GM12878 (cell line): ENCODE results near the gene NIP7. TPM values are rescaled to one million over a fixed set of nuclear protein-coding genes. Genes with fewer than 3 reads are reported as not detected.

ENCODE experiments used
- ATAC-seq: fragments of 200-7000 bp; cut with Tn5 transposase; 3 replicates; pipeline ENCODE4 v1.9.1; 2020; ENCODE audit warnings: mild to moderate bottlenecking, moderate library complexity
- BruUV-seq: library from RNA; stranded (reverse); fragments of 400-500 nt; replicated peaks from 2 replicates; lab custom pipeline; 2021; lab: Mats Ljungman, UMichigan
- CTCF ChIA-PET: fragments of 300-600 bp; sonication (Branson Sonifier 250); formaldehyde crosslinking; extraction: SDS; loops from one replicate; lab custom pipeline; 2021; ENCODE audit warnings: inconsistent platforms; lab: Yijun Ruan, JAX
- POLR2A ChIA-PET: fragments of 350-600 bp; formaldehyde crosslinking; extraction: SDS; loops from one replicate; lab custom pipeline; 2021; ENCODE audit warnings: inconsistent platforms; lab: Charles Lee
- RAD21 ChIA-PET: fragments of 300-600 bp; sonication (Branson Sonifier 250); formaldehyde crosslinking; loops from one replicate; lab custom pipeline; 2023; ENCODE audit warnings: antibody characterized with exemption; ENCODE audit not compliant: unreplicated experiment; lab: Charles Lee
- SMC1A ChIA-PET: fragments of 300-600 bp; sonication (Branson Sonifier 250); formaldehyde crosslinking; loops from one replicate; lab custom pipeline; 2023; ENCODE audit not compliant: unreplicated experiment, uncharacterized antibody; lab: Charles Lee
- DNase-seq: peaks from one replicate; pipeline ENCODE4 v3.0.0-alpha.2; 2011; ENCODE audit warnings: low read depth, low spot score
- FAIRE-seq: peaks from 3 replicates; lab custom pipeline; 2011; peaks lifted over from hg19 to GRCh38; lab: Jason Lieb, UNC
- H2AFZ ChIP-seq: 2 replicates; pipeline ENCODE4 v1.6.0; 2011; ENCODE audit warnings: low read depth, low read length, control low read depth; ENCODE audit not compliant: control insufficient read depth
- H3K27ac ChIP-seq: 2 replicates; pipeline ENCODE4 v1.5.1; 2011; ENCODE audit warnings: control low read depth; ENCODE audit not compliant: control insufficient read depth, insufficient read depth
- H3K27me3 ChIP-seq, 2 experiments: replicated peaks in 1 of 2; 2 replicates each; pipeline versions ENCODE4 v1.6.0 to v1.6.1; 2011; ENCODE audit warnings: low read length in 1 of 2; ENCODE audit not compliant: control insufficient read depth in 2 of 2, insufficient read depth in 2 of 2
- H3K36me3 ChIP-seq, 2 experiments: 2 replicates each; pipeline ENCODE4 v1.5.1; 2011; ENCODE audit warnings: low read length in 1 of 2; ENCODE audit not compliant: control insufficient read depth in 2 of 2, insufficient read depth in 2 of 2
- H3K4me1 ChIP-seq: 2 replicates; pipeline ENCODE4 v1.6.1; 2011; ENCODE audit warnings: mild to moderate bottlenecking, low read length, moderate library complexity, mixed read lengths; ENCODE audit not compliant: control insufficient read depth, insufficient read depth
- H3K4me2 ChIP-seq: 2 replicates; pipeline ENCODE4 v1.6.0; 2011; ENCODE audit warnings: control low read depth; ENCODE audit not compliant: control insufficient read depth, insufficient read depth
- H3K4me3 ChIP-seq: fragments of 200-600 bp; sonication (generic); 2 replicates; pipeline ENCODE4 v1.5.1; 2016
- H3K79me2 ChIP-seq: 2 replicates; pipeline ENCODE4 v1.6.0; 2011; ENCODE audit warnings: low read length; ENCODE audit not compliant: control insufficient read depth, insufficient read depth
- H3K9ac ChIP-seq: 2 replicates; pipeline ENCODE4 v1.8.0; 2011; ENCODE audit warnings: low read length, control low read depth, mixed read lengths; ENCODE audit not compliant: control insufficient read depth, insufficient read depth
- H3K9me3 ChIP-seq: replicated peaks from 3 replicates; pipeline ENCODE4 v1.5.1; 2011; ENCODE audit warnings: mild to moderate bottlenecking, low read length; ENCODE audit not compliant: control insufficient read depth, insufficient read depth
- H4K20me1 ChIP-seq: 2 replicates; pipeline ENCODE4 v1.6.0; 2011; ENCODE audit not compliant: control insufficient read depth, insufficient read depth
- BCL3 ChIP-seq: IDR thresholded peaks from 2 replicates; pipeline ENCODE4 v1.6.1; 2011; ENCODE audit warnings: borderline replicate concordance, low read depth, mild to moderate bottlenecking, moderate library complexity, low read length; ENCODE audit not compliant: insufficient read depth, poor library complexity, severe bottlenecking
- CTCF ChIP-seq, 3 experiments: IDR thresholded peaks in 2 of 3; conservative IDR thresholded peaks in 1 of 3; 2 replicates each; pipeline ENCODE4 v1.5.1; 2011; ENCODE audit warnings: low read depth in 3 of 3, low read length in 3 of 3, mild to moderate bottlenecking in 3 of 3, control low read depth in 2 of 3, moderate library complexity in 2 of 3, inconsistent platforms in 1 of 3, mixed read lengths in 1 of 3; ENCODE audit not compliant: control insufficient read depth in 2 of 3, insufficient read depth in 1 of 3; ENCODE audit errors: extremely low read depth in 1 of 3
- SIN3A ChIP-seq: IDR thresholded peaks from 2 replicates; pipeline ENCODE4 v1.6.1; 2012; ENCODE audit warnings: low read depth, low read length, improper control_type of control experiment
- WGBS: methylation state at CpG from one replicate; pipeline ENCODE4 v1.1.6; 2016; ENCODE audit warnings: low lambda C conversion rate; ENCODE audit not compliant: insufficient replicate concordance, insufficient coverage; ENCODE audit errors: missing lambda C conversion rate; 5-methylcytosine and 5-hydroxymethylcytosine counted together
- in situ Hi-C: fragments of 300-500 bp; cut with MboI; formaldehyde crosslinking; loops from 9 replicates; pipeline ENCODE4 v1.14.3; 2018; ENCODE audit warnings: mixed read lengths
- intact Hi-C: fragments of 100-400 bp; cut with micrococcal nuclease; formaldehyde crosslinking; loops from one replicate; pipeline ENCODE4 v1.14.2; 2022; ENCODE audit not compliant: unreplicated experiment
- polyA plus RNA-seq, 11 experiments: library from polyadenylated mRNA; depleted of rRNA in 4 of 11; unstranded in 6 of 11; stranded (reverse) in 5 of 11; fragments of >200 nt; fragmentation: Nextera tagmentation in 4 of 11; fragmentation: Illumina TruSeq in 1 of 11; extraction: Ambion mirVana in 4 of 11; extraction: Trizol in 1 of 11; gene quantifications; 1 replicate in 1 of 11; 2 replicates in 10 of 11; pipeline versions ENCODE4 v1.2.1 to v1.2.3, GENCODE V29; 2011 to 2016; ENCODE audit warnings: inconsistent platforms in 2 of 11, missing spikeins in 2 of 11, low read depth in 1 of 11
- total RNA-seq, 4 experiments: library from RNA; depleted of rRNA in 3 of 4; stranded (reverse); fragments of >200 nt in 3 of 4; fragmentation: Illumina TruSeq in 1 of 4; extraction: Trizol in 1 of 4; gene quantifications; 2 replicates each; pipeline versions ENCODE4 v1.2.1 to v1.2.3, GENCODE V29; 2013 to 2021

Gene NIP7
- total and polyA plus RNA-seq, 10 of the 15 experiments (the other 5 are each of a cell fraction or from before 2014, with no cell fraction given) = 18.8 to 62.9 (median 56.7) TPM

DNA sequence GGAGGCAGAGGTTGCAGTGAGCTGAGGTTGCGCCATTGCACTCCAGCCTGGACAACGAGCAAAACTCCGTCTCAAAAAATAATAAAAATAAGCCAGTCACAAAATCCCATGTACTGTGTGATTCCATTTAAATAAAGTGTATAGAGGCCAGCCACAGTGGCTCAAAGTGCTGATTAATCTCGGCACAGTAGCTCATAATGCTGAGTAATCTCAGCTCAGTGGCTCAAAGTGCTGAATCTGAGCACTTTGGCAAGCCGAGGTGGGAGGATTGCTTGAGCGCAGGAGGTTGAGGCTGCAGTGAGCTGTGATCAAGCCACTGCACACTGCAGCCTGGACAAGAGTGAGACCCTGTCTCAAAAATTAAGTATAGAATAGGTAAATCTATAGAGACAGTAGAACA is 7.1 kb downstream of the NIP7 start:
- no TSS peak for BruUV-seq
- no peak overlapping the region for H3K4me2 ChIP-seq
- H3K4me3 ChIP-seq = no peak overlapping the region
- no peaks in the 10 kb centered on the region for H3K9me3 ChIP-seq
- H3K4me1 ChIP-seq = peaks cover 14% of the 10 kb centered on the region
- ChIA-PET POLR2A (interaction anchor here (1.1 to 1.2 kb wide), 2 partner anchors 9 to 38 kb away, joined by 3 read pairs; no protein-coding TSS in a partner anchor), SMC1A (interaction anchor here (0.5 to 0.9 kb wide), 2 partner anchors 38 to 205 kb away, joined by 3 to 4 read pairs; no protein-coding TSS in a partner anchor), CTCF (interaction anchor here (0.5 to 0.6 kb wide), 3 partner anchors 20 to 241 kb away, joined by 3 read pairs; partner anchors contain the start of gene HAS3), RAD21 (no interaction called here)
- DNase-seq = no peak
- TF ChIP-seq BCL3 (peak; percentile 12), CTCF (IDR thresholded peaks at IDR 0.05 in 2 of 3, conservative IDR thresholded peaks at IDR 0.05 in 1 of 3; ENCODE audit: control insufficient read depth in 2 of 3, extremely low read depth in 1 of 3, insufficient read depth in 1 of 3, low read depth in 3 of 3, low read length in 3 of 3) (no peak), SIN3A (no peak)
- in situ Hi-C loops = no loop called here
- ATAC-seq = no peak
- no peak for FAIRE-seq
- no peaks in the 10 kb centered on the region for H3K27me3 ChIP-seq
- WGBS = 81% methylated on average over 6 of the region's 6 CpGs
- no peak overlapping the region for H2AFZ ChIP-seq
- peaks cover 0 to 14% of the 10 kb centered on the region in 2 experiments; a peak in 2 of 4 replicates for H3K36me3 ChIP-seq
- H3K27ac ChIP-seq = no peak overlapping the region
- H3K9ac ChIP-seq = no peak overlapping the region
- peaks cover under 1% of the 10 kb centered on the region; the same call in 1 of the 2 replicates for H4K20me1 ChIP-seq
- intact Hi-C loops = no loop called here
- H3K79me2 ChIP-seq = peaks cover 6% of the 10 kb centered on the region
